Hepatocyte (in vitro differentiated cells): ENCODE measurements around the gene MNX1. TPM values are rescaled to one million over a fixed set of nuclear protein-coding genes. Genes with fewer than 3 reads are reported as not detected.

ENCODE experiments used
- DNase-seq: peaks from one replicate; pipeline ENCODE4 v3.0.0-alpha.2; 2016; ENCODE audit warnings: low spot score
- H2AFZ ChIP-seq: fragments of 200-600 bp; sonication (generic); 2 replicates; pipeline ENCODE4 v1.6.0; 2016; ENCODE audit warnings: antibody characterized with exemption, mild to moderate bottlenecking
- H3K27ac ChIP-seq: fragments of 200-600 bp; sonication (generic); 2 replicates; pipeline ENCODE4 v1.5.1; 2016; ENCODE audit warnings: mild to moderate bottlenecking
- H3K27me3 ChIP-seq: fragments of 200-600 bp; sonication (generic); 2 replicates; pipeline ENCODE4 v1.6.1; 2016
- H3K36me3 ChIP-seq: fragments of 200-600 bp; sonication (generic); replicated peaks from 2 replicates; pipeline ENCODE4 v1.5.1; 2016; ENCODE audit warnings: low read depth; ENCODE audit not compliant: insufficient read depth
- H3K4me1 ChIP-seq: fragments of 200-600 bp; sonication (generic); 2 replicates; pipeline ENCODE4 v1.5.1; 2016; ENCODE audit warnings: mild to moderate bottlenecking, moderate library complexity; ENCODE audit not compliant: insufficient read depth
- H3K4me2 ChIP-seq: fragments of 200-600 bp; sonication (generic); 2 replicates; pipeline ENCODE4 v1.6.0; 2016
- H3K4me3 ChIP-seq: fragments of 200-600 bp; sonication (generic); 2 replicates; pipeline ENCODE4 v1.5.1; 2016; ENCODE audit warnings: mild to moderate bottlenecking
- H3K79me2 ChIP-seq: fragments of 200-600 bp; sonication (generic); 2 replicates; pipeline ENCODE4 v1.6.0; 2017; ENCODE audit warnings: mild to moderate bottlenecking
- H3K9me2 ChIP-seq: fragments of 200-600 bp; sonication (generic); replicated peaks from 2 replicates; pipeline ENCODE4 v1.6.0; 2017; ENCODE audit warnings: mild to moderate bottlenecking; ENCODE audit not compliant: insufficient read depth
- H3K9me3 ChIP-seq: fragments of 200-600 bp; sonication (generic); 2 replicates; pipeline ENCODE4 v1.5.1; 2016; ENCODE audit warnings: low read depth, mild to moderate bottlenecking
- H4K20me1 ChIP-seq: fragments of 200-600 bp; sonication (generic); 2 replicates; pipeline ENCODE4 v1.6.0; 2016; ENCODE audit warnings: mild to moderate bottlenecking; ENCODE audit not compliant: insufficient read depth, poor library complexity, severe bottlenecking
- CTCF ChIP-seq: fragments of 200-600 bp; sonication (generic); IDR thresholded peaks from 2 replicates; pipeline ENCODE4 v1.5.1; 2016; ENCODE audit warnings: antibody characterized with exemption, mild to moderate bottlenecking; ENCODE audit not compliant: poor library complexity
- EZH2 ChIP-seq: fragments of 200-600 bp; sonication (generic); IDR thresholded peaks from 2 replicates; pipeline ENCODE4 v1.6.1; 2016; ENCODE audit warnings: antibody characterized with exemption, mild to moderate bottlenecking, borderline replicate concordance
- EZH2phosphoT487 ChIP-seq: fragments of 200-600 bp; sonication (generic); IDR thresholded peaks from one replicate; pipeline ENCODE4 v1.6.1; 2018; ENCODE audit warnings: antibody characterized with exemption, mild to moderate bottlenecking, low read depth, moderate library complexity; ENCODE audit not compliant: unreplicated experiment, severe bottlenecking
- WGBS: methylation state at CpG from one replicate; pipeline ENCODE4 v1.1.6; 2016; ENCODE audit warnings: low lambda C conversion rate; ENCODE audit errors: missing lambda C conversion rate; 5-methylcytosine and 5-hydroxymethylcytosine counted together
- polyA plus RNA-seq: library from polyadenylated mRNA; unstranded; fragments of >200 nt; fragmentation: Nextera tagmentation; extraction: Ambion mirVana; gene quantifications from 2 replicates; pipeline ENCODE4 v1.2.1, GENCODE V29; 2016
- total RNA-seq: library from RNA; depleted of rRNA; stranded (reverse); fragments of >200 nt; gene quantifications from 2 replicates; pipeline ENCODE4 v1.2.3, GENCODE V29; 2014

MNX1 gene
- total and polyA plus RNA-seq, 2 experiments from 2014 or later = 1.4 to 2.3 TPM

- H3K79me2 ChIP-seq = no peaks in the 10 kb centered on the region
- peaks cover 39% of the 10 kb centered on the region for H3K4me1 ChIP-seq
- H3K4me3 ChIP-seq = no peak overlapping the region
- TF ChIP-seq EZH2phosphoT487 = peak; percentile 86
- TF ChIP-seq CTCF = no peak
- H3K27me3 ChIP-seq = peaks cover 88% of the 10 kb centered on the region
- H3K36me3 ChIP-seq = no peaks in the 10 kb centered on the region
- H3K9me3 ChIP-seq = no peaks in the 10 kb centered on the region
- H2AFZ ChIP-seq = no peak overlapping the region
- H3K4me2 ChIP-seq = no peak overlapping the region
- WGBS = 42% methylated on average over 7 of the region's 7 CpGs
- no peaks in the 10 kb centered on the region for H3K9me2 ChIP-seq
- DNase-seq = no peak
- H3K27ac ChIP-seq = no peak overlapping the region
- no peaks in the 10 kb centered on the region for H4K20me1 ChIP-seq
These were observed 3.5 kb downstream of the MNX1 start for GRCh38 chr7:157006829-157007469.

GRCh38 chr7:157006205-157006747 is 4.2 kb downstream of the MNX1 start:
- Histone ChIP-seq H3K4me1 (peaks cover 37% of the 10 kb centered on the region), H3K4me2 (no peak overlapping the region), H3K27me3 (peaks cover 88% of the 10 kb centered on the region), H3K9me3 (no peaks in the 10 kb centered on the region), H3K4me3 (no peak overlapping the region), H3K36me3 (no peaks in the 10 kb centered on the region), H3K79me2 (no peaks in the 10 kb centered on the region), H4K20me1 (no peaks in the 10 kb centered on the region), H2AFZ (no peak overlapping the region), H3K27ac (no peak overlapping the region), H3K9me2 (no peaks in the 10 kb centered on the region)
- peak; percentile 93 for TF ChIP-seq EZH2
- TF ChIP-seq CTCF = no peak
- TF ChIP-seq EZH2phosphoT487 = no peak
- 6% methylated on average over 39 of the region's 39 CpGs for WGBS
- no peak for DNase-seq

- H3K4me1 ChIP-seq = peaks cover 33% of the 10 kb centered on the region
- no peak overlapping the region for H3K4me3 ChIP-seq
- no peak overlapping the region for H3K27ac ChIP-seq
- peak overlapping the region; percentile 70 for H3K4me2 ChIP-seq
- no peak for DNase-seq
- H3K9me3 ChIP-seq = no peaks in the 10 kb centered on the region
- no peaks in the 10 kb centered on the region for H3K9me2 ChIP-seq
- H3K79me2 ChIP-seq = no peaks in the 10 kb centered on the region
- no peaks in the 10 kb centered on the region for H3K36me3 ChIP-seq
- TF ChIP-seq EZH2phosphoT487 (peak; percentile 92), EZH2 (peak; percentile 93), CTCF (no peak)
- peak overlapping the region; percentile 31 for H2AFZ ChIP-seq
- 10% methylated on average over 56 of the region's 77 CpGs for WGBS
- H3K27me3 ChIP-seq = peaks cover 88% of the 10 kb centered on the region
- H4K20me1 ChIP-seq = no peaks in the 10 kb centered on the region
These were observed 4.8 kb downstream of the MNX1 start for GRCh38 chr7:157005456-157006204.
